Dermis microvascular lymphatic vessel endothelial cell (primary cell): ENCODE measurements around the gene BUB1B. TPM values are rescaled to one million over a fixed set of nuclear protein-coding genes. Genes with fewer than 3 reads are reported as not detected.
A peak's percentile ranks its signal among the peaks of the same experiment; 100 is the strongest.

ENCODE experiments used
- DNase-seq, 2 donors: peaks; one replicate each; pipeline versions ENCODE4 v3.0.0 to v3.0.0-alpha.2; 2010; ENCODE audit warnings: low read depth in 2 of 2
- total RNA-seq: library from RNA; depleted of rRNA; stranded (reverse); fragments of >200 nt; gene quantifications from 2 replicates; pipeline ENCODE4 v1.2.1, GENCODE V29; 2014

Gene BUB1B
- total RNA-seq, 1 donor from 2014 or later: 20.2 TPM

GRCh38 chr15:40182358-40183029 is 21.6 kb downstream of the BUB1B start:
- peak in 1 of 2 donors; percentile 5 for DNase-seq

GRCh38 chr15:40183636-40184463 is 23.0 kb downstream of the BUB1B start:
- DNase-seq: no peak

- peak; percentile 53 to 85 for DNase-seq
Measured at GRCh38 chr15:40190591-40190990, 29.7 kb downstream of the BUB1B start.

GRCh38 chr15:40192942-40193341 is 32.1 kb downstream of the BUB1B start:
- peak in 1 of 2 donors; percentile 24 for DNase-seq

GRCh38 chr15:40197434-40197833 is 36.6 kb downstream of the BUB1B start:
- no peak for DNase-seq

GRCh38 chr15:40198355-40199085 is 37.7 kb downstream of the BUB1B start:
- no peak for DNase-seq

GRCh38 chr15:40204100-40204499 is 43.2 kb downstream of the BUB1B start:
- no peak for DNase-seq

- DNase-seq: peak; percentile 77 to 79
Measured at GRCh38 chr15:40217166-40217824, 56.4 kb downstream of the BUB1B start.

- DNase-seq: peak in 1 of 2 donors; percentile 73
Measured at GRCh38 chr15:40219801-40220200, 58.9 kb downstream of the BUB1B start.

GRCh38 chr15:40222131-40222530 is 61.3 kb downstream of the BUB1B start:
- DNase-seq: no peak

GRCh38 chr15:40226736-40227135 is 65.9 kb downstream of the BUB1B start:
- DNase-seq: no peak

- no peak for DNase-seq
Measured at GRCh38 chr15:40229316-40229715, 68.4 kb downstream of the BUB1B start.

- DNase-seq: no peak
Measured at GRCh38 chr15:40229956-40230355, 69.1 kb downstream of the BUB1B start.

- no peak for DNase-seq
Measured at GRCh38 chr15:40232625-40233070, 71.8 kb downstream of the BUB1B start.

- DNase-seq: no peak
Measured at GRCh38 chr15:40233727-40234577, 73.1 kb downstream of the BUB1B start.

GRCh38 chr15:40234783-40235182 is 73.9 kb downstream of the BUB1B start:
- DNase-seq: no peak

GRCh38 chr15:40235201-40235885 is 74.5 kb downstream of the BUB1B start:
- no peak for DNase-seq

GRCh38 chr15:40238532-40239403 is 77.9 kb downstream of the BUB1B start, which contains the start of gene PAK6:
TSS of gene PAK6 (plus strand) at chr15:40239063. CDS start at chr15:40264786, 25,723 bp downstream.
- peak in 1 of 2 donors; percentile 38 for DNase-seq

GRCh38 chr15:40239404-40239692 is 78.5 kb downstream of the BUB1B start:
- no peak for DNase-seq
